Renal cortex interstitium (tissue), 11 donors: ENCODE measurements around the gene VPREB1. TPM values are rescaled to one million over a fixed set of nuclear protein-coding genes. Genes with fewer than 3 reads are reported as not detected.
"Not testable (repeated sequence)": the region's sequence is repeated elsewhere in the genome, so short reads cannot be mapped to it uniquely, and the experiment has no call there.

Source experiments
- DNase-seq, 11 donors: peaks; one replicate each; pipeline ENCODE4 v3.0.0-alpha.2; 2013; ENCODE audit warnings: low read depth in 9 of 11, low spot score in 4 of 11; ENCODE audit errors: extremely low read depth in 1 of 11
- polyA plus RNA-seq, 3 donors: library from polyadenylated mRNA; unstranded; fragments of 120-200 nt; gene quantifications; one replicate each; pipeline ENCODE4 v1.2.1, GENCODE V29; 2013; ENCODE audit not compliant: insufficient read length in 3 of 3

Gene VPREB1
- polyA plus RNA-seq, 3 donors = 0.33 to 0.49 TPM; not detected in 1

DNA sequence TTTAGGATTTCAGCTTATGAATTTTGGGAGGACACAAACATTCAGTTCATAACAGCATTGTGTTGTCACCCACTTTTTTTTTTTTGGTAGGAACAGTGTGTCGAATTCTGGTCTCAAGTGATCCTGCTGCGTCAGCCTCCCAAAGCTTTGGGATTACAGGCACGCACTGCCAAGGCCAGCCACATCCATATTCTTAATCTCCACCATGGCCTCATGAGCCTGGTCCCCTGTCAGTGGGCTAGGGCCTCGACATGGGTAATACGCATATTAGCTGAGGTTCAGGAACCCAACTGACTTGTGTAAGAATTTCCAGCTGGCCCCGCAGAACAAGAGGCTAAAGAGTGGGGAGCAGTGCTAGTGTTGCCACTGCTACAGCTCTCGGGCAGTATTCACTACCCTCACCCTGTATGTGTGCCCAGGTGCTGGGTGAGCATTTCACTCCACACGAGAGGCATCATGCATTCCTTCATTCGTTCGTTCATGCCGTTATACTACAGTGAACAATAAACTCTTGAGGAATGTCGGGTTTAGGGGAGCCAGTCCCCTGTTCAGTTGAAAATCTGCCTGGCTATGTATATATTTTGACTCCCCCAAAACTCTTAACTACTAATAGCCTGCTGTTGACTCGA is 5.2 kb upstream of the VPREB1 start:
- DNase-seq = no peak

DNA sequence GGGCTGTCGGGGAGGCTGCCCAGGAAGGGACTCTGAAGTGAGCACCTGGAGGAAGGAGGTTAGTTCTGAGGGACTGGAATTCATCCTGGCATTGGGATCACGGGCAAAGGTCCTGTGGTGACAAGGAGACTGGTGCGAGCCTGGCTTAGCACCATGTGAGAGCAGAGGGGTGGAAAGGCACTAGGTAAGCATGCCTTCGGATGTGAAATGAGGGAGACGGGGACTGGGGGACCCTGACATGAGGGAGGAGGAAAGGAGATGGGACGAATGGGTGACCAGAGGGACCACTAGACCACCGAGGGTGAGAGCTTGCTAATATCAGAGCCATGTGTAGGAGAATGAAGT is 3.1 kb upstream of the VPREB1 start:
- DNase-seq = no peak

GRCh38 chr22:22242488-22242887 is 2.1 kb upstream of the VPREB1 start:
- no peak for DNase-seq

GRCh38 chr22:22243033-22243680 is 1.4 kb upstream of the VPREB1 start:
- no peak for DNase-seq

DNA sequence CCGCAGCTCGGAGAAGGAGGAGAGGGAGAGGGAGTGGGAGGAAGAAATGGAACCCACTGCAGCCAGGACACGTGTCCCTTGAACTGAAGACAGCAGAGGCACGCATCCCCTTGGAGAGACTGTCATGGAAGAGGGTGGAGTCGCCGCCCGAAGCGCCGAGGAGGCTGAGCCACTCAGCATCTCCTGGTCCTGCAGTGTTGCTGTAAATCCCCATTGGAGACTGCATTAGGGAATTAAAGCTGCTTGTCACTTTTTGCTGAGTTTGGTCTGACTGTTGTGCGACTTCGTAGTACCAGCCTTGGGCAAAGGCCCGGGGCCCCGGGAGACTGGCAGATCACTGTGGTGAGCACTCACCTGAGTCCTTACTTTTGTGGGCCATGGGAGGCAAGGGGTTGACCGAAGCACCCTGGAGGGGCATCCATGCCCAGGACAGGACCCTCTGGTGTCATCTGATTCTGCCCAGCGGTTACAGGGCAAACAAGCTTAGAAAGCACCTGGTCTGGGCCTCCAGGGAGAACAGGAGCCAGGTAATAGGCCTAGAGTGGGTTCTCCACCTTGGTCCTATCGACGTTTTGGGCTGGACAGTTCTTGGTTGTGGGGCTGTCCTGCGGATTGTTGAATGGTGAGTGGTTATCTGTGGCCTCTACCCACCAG is 797 bp downstream of the VPREB1 start:
- DNase-seq = no peak

DNA sequence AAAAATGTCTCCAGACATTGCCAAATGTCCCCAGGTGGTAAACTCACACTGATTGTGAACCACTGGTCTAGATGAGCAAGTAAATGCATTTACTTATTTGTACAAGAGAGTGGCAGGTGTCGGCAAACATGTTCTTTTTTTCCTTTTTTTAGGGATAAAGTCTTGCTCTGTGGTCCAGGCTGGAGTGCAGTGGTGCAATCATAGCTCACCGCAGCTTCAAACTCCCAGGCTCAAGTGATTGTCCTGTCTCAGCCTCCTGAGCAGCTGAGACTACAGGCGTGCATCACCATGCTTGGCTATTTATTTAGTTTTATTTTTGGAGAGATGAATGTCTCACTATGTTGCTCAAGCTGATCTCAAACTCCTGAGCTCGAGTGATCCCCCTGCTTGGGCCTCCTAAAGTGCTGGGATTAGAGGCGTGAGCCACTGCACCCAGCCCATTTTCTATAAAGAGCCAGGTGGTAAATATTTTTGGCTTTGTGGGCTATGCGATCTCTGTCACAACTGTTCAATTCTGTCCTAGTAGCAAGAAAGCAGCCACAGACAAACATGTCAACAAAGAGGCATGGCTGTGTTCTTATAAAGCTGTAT is 1.4 kb downstream of the VPREB1 start:
- no peak for DNase-seq

DNA sequence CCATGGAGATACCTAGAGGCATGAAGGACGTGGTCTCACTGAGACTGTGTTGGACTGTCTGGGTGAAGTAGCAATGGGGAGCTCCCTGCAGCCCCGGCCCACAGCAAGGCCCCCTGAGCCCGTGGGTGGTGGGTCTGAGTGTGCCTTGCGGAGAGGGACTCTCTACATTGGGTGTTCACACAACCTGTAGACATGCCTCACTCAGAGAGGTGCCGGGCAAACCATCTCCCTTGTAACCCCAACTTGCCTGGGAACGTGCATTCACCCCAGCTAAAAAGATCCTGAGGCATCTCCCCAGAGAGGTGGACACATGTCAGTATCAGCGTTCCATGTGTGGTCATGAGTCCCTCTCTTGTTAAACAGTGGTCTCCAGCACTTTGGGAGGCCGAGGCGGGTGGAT is 2.1 kb downstream of the VPREB1 start:
- DNase-seq = no peak

- DNase-seq = no peak
Observed at GRCh38 chr22:22248878-22249277, 4.3 kb downstream of the VPREB1 start.

DNA sequence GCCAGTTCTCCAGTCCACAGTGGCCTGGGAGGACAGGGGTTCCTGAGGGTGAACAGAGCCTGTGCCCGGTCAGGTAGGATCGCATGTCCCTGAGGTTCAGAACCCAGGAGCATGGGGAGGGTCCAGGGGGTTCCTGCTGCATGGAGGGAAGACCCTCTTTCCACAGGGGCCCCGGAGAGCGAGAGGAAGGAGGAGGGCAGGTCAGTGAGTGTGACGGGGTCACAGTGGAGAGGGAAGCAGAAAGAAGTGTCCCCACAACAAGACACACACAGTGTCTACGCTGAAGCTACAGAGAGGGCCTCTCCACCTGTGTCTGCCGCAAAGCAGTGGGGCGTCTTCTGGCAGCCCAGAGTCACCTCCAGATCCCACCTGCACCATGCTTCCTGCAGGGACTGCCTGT is 6.1 kb downstream of the VPREB1 start:
- DNase-seq = not testable (repeated sequence)

DNA sequence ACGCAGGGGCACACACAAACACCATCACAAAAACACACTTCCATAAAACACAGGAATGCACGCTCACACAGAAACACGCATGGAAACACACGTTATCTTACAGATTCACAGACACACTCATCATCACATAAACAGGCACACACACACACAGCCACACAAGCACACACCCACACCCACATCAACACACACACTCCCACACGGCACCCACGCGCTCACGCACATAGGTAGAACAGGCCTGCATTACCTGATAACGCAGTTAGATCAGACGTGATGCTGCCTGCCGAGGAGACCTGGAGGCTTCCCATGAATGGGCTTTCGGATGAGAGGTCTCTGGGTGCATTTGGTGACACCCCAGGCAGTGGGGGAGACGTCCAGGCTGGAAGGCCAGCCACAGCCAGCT is 11.5 kb downstream of the VPREB1 start:
- DNase-seq = not testable (repeated sequence)

DNA sequence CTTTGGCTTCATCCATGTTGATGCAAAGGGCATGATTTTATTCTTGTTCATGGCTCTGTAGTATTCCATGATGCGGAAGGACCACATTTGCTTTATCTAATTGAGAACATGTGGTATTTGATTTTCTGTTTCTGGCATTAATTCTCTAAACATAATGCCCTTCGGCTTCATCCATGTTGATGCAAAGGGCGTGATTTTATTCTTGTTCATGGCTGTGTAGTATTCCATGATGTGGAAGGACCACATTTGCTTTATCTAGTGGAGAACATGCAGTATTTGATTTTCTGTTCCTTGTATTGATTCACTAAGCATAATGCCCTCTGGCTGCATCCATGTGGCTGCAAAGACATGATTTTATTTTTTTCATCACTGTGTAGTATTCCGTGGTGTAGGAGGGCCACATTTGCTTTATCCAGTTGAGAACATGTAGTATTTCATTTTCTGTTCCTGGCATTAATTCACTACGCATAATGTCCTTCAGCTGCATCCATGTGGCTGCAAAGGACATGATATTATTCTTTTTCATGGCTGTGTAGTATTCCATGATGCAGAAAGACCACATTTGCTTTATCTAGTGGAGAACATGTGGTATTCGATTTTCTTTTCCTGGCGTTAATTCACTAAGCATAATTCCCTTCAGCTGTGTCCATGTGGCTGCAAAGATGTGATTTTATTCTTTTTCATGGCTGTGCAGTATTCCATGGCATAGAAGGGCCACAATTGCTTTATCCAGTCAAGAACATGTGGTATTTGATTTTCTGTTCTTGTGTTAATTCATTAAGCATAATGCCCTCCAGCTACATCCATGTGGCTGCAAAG is 14.2 kb downstream of the VPREB1 start:
- DNase-seq = not testable (repeated sequence)

DNA sequence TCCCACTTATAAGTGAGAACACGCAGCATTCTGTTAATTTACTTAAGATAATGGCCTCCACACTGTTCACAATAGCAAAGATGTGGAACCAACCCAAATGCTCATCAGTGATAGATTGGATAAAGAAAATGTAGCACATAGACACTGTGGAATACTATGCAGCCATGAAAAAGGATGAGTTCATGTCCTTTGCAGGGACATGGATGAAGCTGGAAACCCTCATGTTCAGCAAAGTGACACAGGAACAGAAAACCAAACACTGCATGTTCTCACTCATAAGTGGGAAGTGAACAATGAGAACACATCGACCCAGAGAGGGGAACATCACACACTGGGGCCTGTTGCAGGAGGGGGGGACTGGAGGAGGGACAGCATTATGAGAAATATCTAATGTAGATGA is 15.6 kb downstream of the VPREB1 start:
- DNase-seq = not testable (repeated sequence)

GRCh38 chr22:22260586-22260985 is 16.0 kb downstream of the VPREB1 start:
- DNase-seq = not testable (repeated sequence)

DNA sequence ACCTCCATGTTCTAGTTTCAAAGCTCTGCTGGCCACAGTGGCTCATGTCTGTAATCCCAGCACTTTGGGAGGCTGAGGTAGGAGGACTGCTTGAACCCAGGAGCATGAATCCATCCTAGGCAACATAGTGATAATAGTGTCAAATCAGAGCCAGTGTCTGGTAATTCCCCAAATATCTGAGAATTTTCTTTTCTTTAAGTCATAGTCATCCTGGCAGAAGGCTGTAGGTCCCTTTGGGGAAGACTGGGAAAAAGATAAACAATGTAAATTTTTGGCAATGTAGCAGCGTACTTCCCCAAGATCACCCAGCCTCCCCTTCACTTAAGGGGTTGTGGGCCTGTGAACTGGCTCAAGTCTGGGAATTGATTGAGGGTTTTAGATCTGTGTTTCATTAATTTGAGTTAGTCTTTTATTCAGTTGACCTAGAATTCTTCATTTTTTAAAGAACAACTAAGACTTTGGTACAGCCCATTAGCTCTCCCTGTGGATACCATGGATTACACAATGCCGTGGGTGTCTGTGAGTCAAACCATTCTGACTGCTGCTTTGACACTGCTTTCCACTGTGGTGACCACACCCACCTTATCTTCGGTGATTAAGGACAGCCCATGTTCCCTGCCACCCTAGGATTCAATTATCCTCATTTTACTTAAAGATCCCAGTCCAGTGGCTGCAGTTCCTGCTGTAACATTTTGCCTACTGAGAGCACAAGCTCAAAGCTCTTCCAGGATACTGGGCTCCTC is 17.9 kb downstream of the VPREB1 start:
- DNase-seq = not testable (repeated sequence)

DNA sequence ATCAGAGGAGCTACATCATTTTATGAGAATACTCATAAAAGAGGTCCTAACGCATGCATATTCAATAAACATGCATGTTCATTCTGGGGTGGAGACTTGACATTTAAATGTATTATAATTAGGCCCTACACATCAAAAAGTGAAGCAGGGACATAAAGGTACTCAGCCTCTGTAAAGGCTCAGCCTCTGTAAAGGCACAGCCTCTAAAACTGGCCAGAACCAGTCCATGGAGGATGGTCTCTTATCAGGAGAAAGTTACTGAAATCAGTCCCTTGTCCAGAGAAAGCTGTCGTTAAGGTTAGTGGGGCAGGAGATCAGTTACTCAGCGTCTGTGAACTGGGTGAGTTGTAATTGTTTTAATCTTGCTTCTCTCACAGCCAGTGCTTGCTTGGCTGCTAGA is 19.2 kb downstream of the VPREB1 start:
- DNase-seq = not testable (repeated sequence)

- DNase-seq = not testable (repeated sequence)
Observed at GRCh38 chr22:22270036-22270676, 25.6 kb downstream of the VPREB1 start.

GRCh38 chr22:22277423-22277822 is 32.8 kb downstream of the VPREB1 start:
- not testable (repeated sequence) for DNase-seq
